GM18868 (cell line): ENCODE measurements around the gene FAM193B.
"Not testable (repeated sequence)": the region's sequence is repeated elsewhere in the genome, so short reads cannot be mapped to it uniquely, and the experiment has no call there.

Experiments
- ATAC-seq: cut with Tn5 transposase; IDR thresholded peaks from one replicate; pipeline ENCODE4 v1.9.1; 2021; ENCODE audit warnings: mild to moderate bottlenecking, moderate library complexity; ENCODE audit not compliant: unreplicated experiment

FAM193B gene

GRCh38 chr5:177487975-177488374 is 66.4 kb downstream of the FAM193B start:
- no peak for ATAC-seq

- ATAC-seq: no peak
These were observed 67.2 kb downstream of the FAM193B start for GRCh38 chr5:177487144-177487543.

- no peak for ATAC-seq
These were observed 68.1 kb downstream of the FAM193B start for GRCh38 chr5:177486256-177486655.

GRCh38 chr5:177485753-177486152 is 68.6 kb downstream of the FAM193B start:
- not testable (repeated sequence) for ATAC-seq

- ATAC-seq: no peak
These were observed 69.3 kb downstream of the FAM193B start for GRCh38 chr5:177484902-177485549.

- no peak for ATAC-seq
These were observed 70.1 kb downstream of the FAM193B start for GRCh38 chr5:177483994-177484901.

GRCh38 chr5:177483042-177483441 is 71.3 kb downstream of the FAM193B start:
- no peak for ATAC-seq

- no peak for ATAC-seq
These were observed 72.0 kb downstream of the FAM193B start for GRCh38 chr5:177482359-177482795.

GRCh38 chr5:177479774-177480173 is 74.6 kb downstream of the FAM193B start:
- no peak for ATAC-seq

GRCh38 chr5:177478711-177479646 is 75.4 kb downstream of the FAM193B start:
- no peak for ATAC-seq

- ATAC-seq: no peak
These were observed 76.5 kb downstream of the FAM193B start for GRCh38 chr5:177477701-177478477.

- ATAC-seq: no peak
These were observed 77.7 kb downstream of the FAM193B start for GRCh38 chr5:177476531-177477233.

- no peak for ATAC-seq
These were observed 78.6 kb downstream of the FAM193B start for GRCh38 chr5:177475563-177476427.

- no peak for ATAC-seq
These were observed 79.4 kb downstream of the FAM193B start for GRCh38 chr5:177474846-177475562.

- no peak for ATAC-seq
These were observed 80.3 kb downstream of the FAM193B start for GRCh38 chr5:177474002-177474476.

GRCh38 chr5:177473443-177474001 is 80.8 kb downstream of the FAM193B start, which contains the start of gene DBN1:
TSS of gene DBN1 (minus strand) at chr5:177473634. CDS start at chr5:177473521, 113 bp downstream.
- ATAC-seq: peak; percentile 65
